HepG2 (cell line): ENCODE data around the gene TLX1. TPM values are rescaled to one million over a fixed set of nuclear protein-coding genes. Genes with fewer than 3 reads are reported as not detected.
A peak's percentile ranks its signal among the peaks of the same experiment; 100 is the strongest.

Experiments used
- ASH2L ChIP-seq: fragments of 300-600, 200-600 bp; sonication (generic); IDR thresholded peaks from 2 replicates; pipeline ENCODE4 v1.7.0; 2017; ENCODE audit warnings: low read depth, mild to moderate bottlenecking, moderate library complexity, mixed read lengths, low read length; ENCODE audit not compliant: insufficient read length
- EP300 ChIP-seq, 3 experiments: sonication (generic) in 1 of 3; formaldehyde crosslinking in 1 of 3; IDR thresholded peaks; 2 replicates each; pipeline versions ENCODE4 v1.5.1 to v1.6.1; 2011 to 2020; ENCODE audit warnings: low read depth in 2 of 3, low read length in 2 of 3, borderline replicate concordance in 1 of 3, improper control_type of control experiment in 1 of 3, mild to moderate bottlenecking in 1 of 3, missing genetic modification reagents in 1 of 3, moderate library complexity in 1 of 3
- GATA4 ChIP-seq: sonication (generic); IDR thresholded peaks from 2 replicates; pipeline ENCODE4 v1.6.1; 2016; ENCODE audit warnings: antibody characterized with exemption, low read depth, borderline replicate concordance
- KDM3A ChIP-seq: IDR thresholded peaks from 2 replicates; pipeline ENCODE4 v1.6.1; 2018; ENCODE audit warnings: low read depth, missing compliant biosample characterization
- PTBP1 ChIP-seq: fragments of 200-400 bp; formaldehyde crosslinking; IDR thresholded peaks from 2 replicates; pipeline ENCODE4 v1.6.1; 2018; ENCODE audit warnings: low read length, low read depth; ENCODE audit not compliant: poor library complexity, severe bottlenecking
- REPIN1 ChIP-seq: sonication (generic); formaldehyde crosslinking; IDR thresholded peaks from 2 replicates; pipeline ENCODE4 v1.8.0; 2022; ENCODE audit warnings: missing genetic modification reagents, low read depth, mild to moderate bottlenecking, borderline replicate concordance
- RXRA ChIP-seq: sonication (generic); formaldehyde crosslinking; IDR thresholded peaks from 2 replicates; pipeline ENCODE4 v1.5.1; 2020; ENCODE audit warnings: missing genetic modification reagents
- SAP130 ChIP-seq: IDR thresholded peaks from 2 replicates; pipeline ENCODE4 v1.6.1; 2016; ENCODE audit warnings: low read depth
- SP2 ChIP-seq: sonication (generic); formaldehyde crosslinking; IDR thresholded peaks from 2 replicates; pipeline ENCODE4 v1.5.1; 2020; ENCODE audit warnings: mild to moderate bottlenecking, missing genetic modification reagents
- TAF1 ChIP-seq: sonication (generic); formaldehyde crosslinking; IDR thresholded peaks from 2 replicates; pipeline ENCODE4 v1.4.0; 2020; ENCODE audit warnings: missing genetic modification reagents
- TAF15 ChIP-seq: fragments of 200-400 bp; formaldehyde crosslinking; IDR thresholded peaks from one replicate; pipeline ENCODE4 v1.6.1; 2018; ENCODE audit warnings: mild to moderate bottlenecking, low read depth, low read length; ENCODE audit not compliant: poor library complexity, severe bottlenecking
- TBL1XR1 ChIP-seq: fragments of 150-350 bp; IDR thresholded peaks from 2 replicates; pipeline ENCODE4 v1.6.1; 2014; ENCODE audit warnings: borderline replicate concordance, low read length; ENCODE audit not compliant: partially characterized antibody
- ZC3H4 ChIP-seq: sonication (generic); formaldehyde crosslinking; IDR thresholded peaks from 2 replicates; pipeline ENCODE4 v1.4.0; 2020; ENCODE audit warnings: missing genetic modification reagents, borderline replicate concordance
- ZEB1 ChIP-seq: IDR thresholded peaks from 2 replicates; pipeline ENCODE4 v1.6.1; 2012; ENCODE audit warnings: mild to moderate bottlenecking, low read depth, inconsistent platforms; ENCODE audit not compliant: insufficient replicate concordance
- ZNF138 ChIP-seq: sonication (generic); formaldehyde crosslinking; IDR thresholded peaks from 2 replicates; pipeline ENCODE4 v1.5.0; 2020; ENCODE audit warnings: mild to moderate bottlenecking, low read depth, missing genetic modification reagents
- ZNF33B ChIP-seq: sonication (generic); formaldehyde crosslinking; IDR thresholded peaks from 2 replicates; pipeline ENCODE4 v1.5.1; 2020; ENCODE audit warnings: mild to moderate bottlenecking, missing genetic modification reagents
- ZNF790 ChIP-seq: sonication (generic); formaldehyde crosslinking; IDR thresholded peaks from 2 replicates; pipeline ENCODE4 v1.8.0; 2022; ENCODE audit warnings: missing genetic modification reagents, mild to moderate bottlenecking, borderline replicate concordance
- ZNF83 ChIP-seq: sonication (generic); formaldehyde crosslinking; IDR thresholded peaks from 2 replicates; pipeline ENCODE4 v1.4.0; 2020; ENCODE audit warnings: missing genetic modification reagents, mild to moderate bottlenecking, borderline replicate concordance
- polyA plus RNA-seq, 8 experiments: library from polyadenylated mRNA; depleted of rRNA in 3 of 8; stranded (reverse) in 7 of 8; unstranded in 1 of 8; fragments of >200 nt; fragmentation: Illumina TruSeq in 4 of 8; extraction: Trizol in 4 of 8; gene quantifications; 2 replicates each; pipeline versions ENCODE4 v1.2.1 to v1.2.3, GENCODE V29; 2011 to 2016; ENCODE audit warnings: low read depth in 4 of 8, missing spikeins in 1 of 8, mixed read lengths in 1 of 8; ENCODE audit not compliant: insufficient read depth in 1 of 8
- total RNA-seq, 5 experiments: library from RNA; depleted of rRNA; stranded (reverse); fragments of >200 nt; fragmentation: Illumina TruSeq; extraction: Trizol; gene quantifications; 2 replicates each; pipeline ENCODE4 v1.2.3, GENCODE V29; 2016; ENCODE audit warnings: low read depth in 1 of 5
- TF ChIP-seq, protein P1 (sequence below): sonication (generic); formaldehyde crosslinking; IDR thresholded peaks from 2 replicates; pipeline ENCODE4 v1.8.1; 2023; ENCODE audit warnings: missing genetic modification reagents, mild to moderate bottlenecking, borderline replicate concordance
- TF ChIP-seq, protein P2 (sequence below): sonication (generic); formaldehyde crosslinking; IDR thresholded peaks from 2 replicates; pipeline ENCODE4 v1.5.0; 2020; ENCODE audit warnings: missing genetic modification reagents
- TF ChIP-seq, protein P3 (sequence below): sonication (generic); formaldehyde crosslinking; IDR thresholded peaks from 2 replicates; pipeline ENCODE4 v1.8.1; 2023; ENCODE audit warnings: mild to moderate bottlenecking, moderate library complexity, missing genetic modification reagents
- TF ChIP-seq, protein P4 (sequence below): sonication (generic); formaldehyde crosslinking; IDR thresholded peaks from 2 replicates; pipeline ENCODE4 v1.5.0; 2020; ENCODE audit warnings: missing genetic modification reagents, mild to moderate bottlenecking, borderline replicate concordance
- TF ChIP-seq, protein P5 (sequence below): sonication (generic); formaldehyde crosslinking; IDR thresholded peaks from 2 replicates; pipeline ENCODE4 v1.5.0; 2020; ENCODE audit warnings: mild to moderate bottlenecking, missing genetic modification reagents

The TLX1 gene
- total and polyA plus RNA-seq, 2 of the 13 experiments (the other 11 are each of a cell fraction or from before 2014, with no cell fraction given): 0.07 to 0.26 TPM

DNA sequence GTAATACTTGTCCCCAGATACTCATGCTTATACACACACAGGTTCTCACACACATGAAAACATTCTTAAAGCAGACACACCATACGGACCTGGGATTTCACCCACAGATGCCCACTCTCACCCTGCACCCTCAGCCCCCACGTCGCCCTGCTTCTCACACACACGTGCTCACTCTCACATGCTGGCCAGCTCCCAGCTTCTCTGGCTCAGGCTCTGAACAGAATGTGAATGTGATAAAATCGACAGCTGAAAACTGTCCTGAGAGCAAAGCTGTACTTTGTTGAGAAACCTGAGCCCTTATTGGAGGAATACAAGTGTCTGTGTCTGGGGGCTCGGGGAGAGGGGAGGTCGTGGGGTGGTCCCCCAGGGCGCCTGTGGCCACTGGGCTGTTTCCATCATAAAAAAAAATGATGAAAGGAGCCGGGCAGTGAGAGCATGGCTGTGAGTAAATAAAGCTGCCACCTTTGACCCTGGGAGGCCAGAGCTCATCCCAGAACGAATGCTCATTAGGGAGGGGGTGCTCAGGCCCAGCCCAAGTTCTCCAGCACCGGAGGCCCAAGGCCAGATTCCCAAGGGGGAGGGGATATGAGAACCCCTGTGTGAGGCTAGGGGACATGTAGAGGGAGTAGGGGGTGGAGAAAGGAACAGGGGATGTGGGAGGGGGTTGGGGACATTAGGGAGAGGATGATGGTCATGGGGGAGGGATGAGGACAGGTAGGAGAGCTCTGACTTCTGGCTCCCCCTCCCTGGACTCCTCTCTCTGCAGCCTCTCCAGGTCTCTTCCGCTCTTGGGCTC is 18.1 kb upstream of the TLX1 start (continued):
- no peak for TF ChIP-seq TAF15
- TF ChIP-seq TBL1XR1: no peak
- no peak for TF ChIP-seq PTBP1
- peak; percentile 55 for TF ChIP-seq SAP130
- TF ChIP-seq ZNF790 (CRISPR knock-in tag): no peak
- TF ChIP-seq, protein P1, sequence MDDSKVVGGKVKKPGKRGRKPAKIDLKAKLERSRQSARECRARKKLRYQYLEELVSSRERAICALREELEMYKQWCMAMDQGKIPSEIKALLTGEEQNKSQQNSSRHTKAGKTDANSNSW (CRISPR knock-in tag): no peak
- 0 out of 2 replicates have a peak, but pooled peaks have one; percentile 13 for TF ChIP-seq GATA4
- TF ChIP-seq SP2 (CRISPR knock-in tag): no peak
- peak; percentile 76 for TF ChIP-seq ZEB1
- peak in 1 of 2 experiments; percentile 76; a peak in 2 of 4 replicates for TF ChIP-seq EP300 (IDR thresholded peaks at IDR 0.05; ENCODE audit: low read depth in 2 of 2, low read length in 2 of 2)
- TF ChIP-seq EP300 (CRISPR knock-in tag; IDR thresholded peaks at IDR 0.05; ENCODE audit: borderline replicate concordance): no peak
- TF ChIP-seq ZNF138 (CRISPR knock-in tag): no peak
- no peak for TF ChIP-seq ZNF83 (CRISPR knock-in tag)
- TF ChIP-seq ZC3H4 (CRISPR knock-in tag): no peak
- peak; percentile 64; the same call in 1 of the 2 replicates for TF ChIP-seq KDM3A (CRISPR knock-in tag)
- TF ChIP-seq, protein P2, sequence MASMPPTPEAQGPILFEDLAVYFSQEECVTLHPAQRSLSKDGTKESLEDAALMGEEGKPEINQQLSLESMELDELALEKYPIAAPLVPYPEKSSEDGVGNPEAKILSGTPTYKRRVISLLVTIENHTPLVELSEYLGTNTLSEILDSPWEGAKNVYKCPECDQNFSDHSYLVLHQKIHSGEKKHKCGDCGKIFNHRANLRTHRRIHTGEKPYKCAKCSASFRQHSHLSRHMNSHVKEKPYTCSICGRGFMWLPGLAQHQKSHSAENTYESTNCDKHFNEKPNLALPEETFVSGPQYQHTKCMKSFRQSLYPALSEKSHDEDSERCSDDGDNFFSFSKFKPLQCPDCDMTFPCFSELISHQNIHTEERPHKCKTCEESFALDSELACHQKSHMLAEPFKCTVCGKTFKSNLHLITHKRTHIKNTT: no peak
- TF ChIP-seq ASH2L: peak; percentile 79
- TF ChIP-seq ZNF33B (CRISPR knock-in tag): no peak
- TF ChIP-seq REPIN1 (CRISPR knock-in tag): no peak
- peak; percentile 46; the same call in 1 of the 2 replicates for TF ChIP-seq RXRA (CRISPR knock-in tag)
- TF ChIP-seq, protein P3, sequence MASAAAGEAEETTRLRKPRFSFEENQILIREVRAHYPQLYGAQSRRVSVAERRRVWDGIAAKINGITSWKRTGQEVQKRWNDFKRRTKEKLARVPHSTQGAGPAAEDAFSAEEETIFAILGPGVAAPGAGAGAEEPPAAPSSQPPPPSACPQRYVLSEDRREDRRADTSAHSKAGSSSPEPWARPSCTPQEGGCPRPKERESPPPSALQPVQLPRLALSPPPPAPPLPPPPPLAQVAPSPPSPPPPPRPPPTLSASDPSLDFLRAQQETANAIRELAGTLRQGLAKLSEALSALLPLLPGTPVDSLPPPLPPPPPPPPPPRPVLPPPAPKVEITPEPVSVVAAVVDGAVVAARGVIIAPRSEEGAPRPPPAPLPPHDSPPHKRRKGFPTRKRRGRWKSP (CRISPR knock-in tag): 0 out of 2 replicates have a peak, but pooled peaks have one; percentile 7
- TF ChIP-seq, protein P4, sequence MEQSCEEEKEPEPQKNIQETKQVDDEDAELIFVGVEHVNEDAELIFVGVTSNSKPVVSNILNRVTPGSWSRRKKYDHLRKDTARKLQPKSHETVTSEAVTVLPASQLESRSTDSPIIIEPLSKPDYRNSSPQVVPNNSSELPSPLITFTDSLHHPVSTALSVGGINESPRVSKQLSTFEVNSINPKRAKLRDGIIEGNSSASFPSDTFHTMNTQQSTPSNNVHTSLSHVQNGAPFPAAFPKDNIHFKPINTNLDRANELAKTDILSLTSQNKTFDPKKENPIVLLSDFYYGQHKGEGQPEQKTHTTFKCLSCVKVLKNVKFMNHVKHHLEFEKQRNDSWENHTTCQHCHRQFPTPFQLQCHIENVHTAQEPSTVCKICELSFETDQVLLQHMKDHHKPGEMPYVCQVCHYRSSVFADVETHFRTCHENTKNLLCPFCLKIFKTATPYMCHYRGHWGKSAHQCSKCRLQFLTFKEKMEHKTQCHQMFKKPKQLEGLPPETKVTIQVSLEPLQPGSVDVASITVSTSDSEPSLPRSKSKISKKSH (CRISPR knock-in tag): no peak; the same call in 1 of the 2 replicates
- no peak for TF ChIP-seq TAF1 (CRISPR knock-in tag)
- TF ChIP-seq, protein P5, sequence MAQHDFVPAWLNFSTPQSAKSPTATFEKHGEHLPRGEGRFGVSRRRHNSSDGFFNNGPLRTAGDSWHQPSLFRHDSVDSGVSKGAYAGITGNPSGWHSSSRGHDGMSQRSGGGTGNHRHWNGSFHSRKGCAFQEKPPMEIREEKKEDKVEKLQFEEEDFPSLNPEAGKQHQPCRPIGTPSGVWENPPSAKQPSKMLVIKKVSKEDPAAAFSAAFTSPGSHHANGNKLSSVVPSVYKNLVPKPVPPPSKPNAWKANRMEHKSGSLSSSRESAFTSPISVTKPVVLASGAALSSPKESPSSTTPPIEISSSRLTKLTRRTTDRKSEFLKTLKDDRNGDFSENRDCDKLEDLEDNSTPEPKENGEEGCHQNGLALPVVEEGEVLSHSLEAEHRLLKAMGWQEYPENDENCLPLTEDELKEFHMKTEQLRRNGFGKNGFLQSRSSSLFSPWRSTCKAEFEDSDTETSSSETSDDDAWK: no peak
